Thyroid gland (tissue), 4 donors: ENCODE results near the gene TMCO2. TPM values are rescaled to one million over a fixed set of nuclear protein-coding genes. Genes with fewer than 3 reads are reported as not detected.

ENCODE experiments used
- DNase-seq, 2 donors: peaks; one replicate each; pipeline ENCODE4 v3.0.0-alpha.2; 2019
- H3K27ac ChIP-seq, 3 donors: fragments of 200-600 bp; sonication (generic); 1 replicate in 2 of 3; 2 replicates in 1 of 3; pipeline ENCODE4 v1.5.1; 2016 to 2019; ENCODE audit warnings: mild to moderate bottlenecking in 1 of 3, moderate library complexity in 1 of 3
- H3K27me3 ChIP-seq: fragments of 200-600 bp; sonication (generic); one replicate; pipeline ENCODE4 v1.5.1; 2019
- H3K36me3 ChIP-seq, 2 donors: fragments of 200-600 bp; sonication (generic); one replicate each; pipeline ENCODE4 v1.5.1; 2016 to 2019
- H3K4me1 ChIP-seq, 2 donors: fragments of 200-600 bp; sonication (generic); one replicate each; pipeline ENCODE4 v1.5.1; 2017 to 2019
- H3K4me3 ChIP-seq, 3 donors: fragments of 200-600 bp; sonication (generic); replicated peaks in 1 of 3; 1 replicate in 2 of 3; 2 replicates in 1 of 3; pipeline ENCODE4 v1.5.1; 2016; ENCODE audit warnings: mild to moderate bottlenecking in 1 of 3
- H3K9me3 ChIP-seq: fragments of 200-600 bp; sonication (generic); one replicate; pipeline ENCODE4 v1.5.1; 2017
- POLR2A ChIP-seq, 2 donors: fragments of 450-650 bp; IDR thresholded peaks; one replicate each; pipeline ENCODE4 v1.6.1; 2017; ENCODE audit warnings: antibody characterized with exemption in 2 of 2, mild to moderate bottlenecking in 2 of 2, moderate library complexity in 1 of 2
- WGBS, 2 donors: methylation state at CpG; one replicate each; pipeline ENCODE4 v1.1.5; 2017; 5-methylcytosine and 5-hydroxymethylcytosine counted together
- intact Hi-C: fragments of 100-400 bp; cut with DNase I; formaldehyde crosslinking; loops from one replicate; pipeline ENCODE4 v1.15.1; 2023
- total RNA-seq, 4 donors: library from RNA; depleted of rRNA; stranded (reverse); fragments of >200 nt; gene quantifications; one replicate each; pipeline ENCODE4 v1.2.3, GENCODE V29; 2016
- TF ChIP-seq, protein P1 (sequence below), 6 experiments: fragments of 200-600 bp in 3 of 6; fragments of 450-650 bp in 3 of 6; sonication (generic) in 3 of 6; IDR thresholded peaks; one replicate each; pipeline ENCODE4 v1.5.1; 2016 to 2019; ENCODE audit warnings: antibody characterized with exemption in 6 of 6, mild to moderate bottlenecking in 2 of 6, inconsistent platforms in 1 of 6, moderate library complexity in 1 of 6

Gene TMCO2
- total RNA-seq, 4 donors from 2014 or later: not detected

- intact Hi-C loops: no loop called here
- TF ChIP-seq, protein P1, sequence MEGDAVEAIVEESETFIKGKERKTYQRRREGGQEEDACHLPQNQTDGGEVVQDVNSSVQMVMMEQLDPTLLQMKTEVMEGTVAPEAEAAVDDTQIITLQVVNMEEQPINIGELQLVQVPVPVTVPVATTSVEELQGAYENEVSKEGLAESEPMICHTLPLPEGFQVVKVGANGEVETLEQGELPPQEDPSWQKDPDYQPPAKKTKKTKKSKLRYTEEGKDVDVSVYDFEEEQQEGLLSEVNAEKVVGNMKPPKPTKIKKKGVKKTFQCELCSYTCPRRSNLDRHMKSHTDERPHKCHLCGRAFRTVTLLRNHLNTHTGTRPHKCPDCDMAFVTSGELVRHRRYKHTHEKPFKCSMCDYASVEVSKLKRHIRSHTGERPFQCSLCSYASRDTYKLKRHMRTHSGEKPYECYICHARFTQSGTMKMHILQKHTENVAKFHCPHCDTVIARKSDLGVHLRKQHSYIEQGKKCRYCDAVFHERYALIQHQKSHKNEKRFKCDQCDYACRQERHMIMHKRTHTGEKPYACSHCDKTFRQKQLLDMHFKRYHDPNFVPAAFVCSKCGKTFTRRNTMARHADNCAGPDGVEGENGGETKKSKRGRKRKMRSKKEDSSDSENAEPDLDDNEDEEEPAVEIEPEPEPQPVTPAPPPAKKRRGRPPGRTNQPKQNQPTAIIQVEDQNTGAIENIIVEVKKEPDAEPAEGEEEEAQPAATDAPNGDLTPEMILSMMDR (IDR thresholded peaks at IDR 0.05): no peak
- no peak for TF ChIP-seq POLR2A (IDR thresholded peaks at IDR 0.05)
- H3K4me1 ChIP-seq: peaks cover 5 to 6% of the 10 kb centered on the region in 2 donors
- WGBS, 2 donors: 96% methylated on average over 3 of the region's 3 CpGs
- H3K36me3 ChIP-seq: peaks cover 20 to 34% of the 10 kb centered on the region in 2 donors
- no peaks in the 10 kb centered on the region for H3K27me3 ChIP-seq
- no peak for DNase-seq
- no peak overlapping the region for H3K27ac ChIP-seq
- H3K9me3 ChIP-seq: no peaks in the 10 kb centered on the region
- no peak overlapping the region for H3K4me3 ChIP-seq
These were observed 25.0 kb downstream of the TMCO2 start for GRCh38 chr1:40272653-40273213.

DNA sequence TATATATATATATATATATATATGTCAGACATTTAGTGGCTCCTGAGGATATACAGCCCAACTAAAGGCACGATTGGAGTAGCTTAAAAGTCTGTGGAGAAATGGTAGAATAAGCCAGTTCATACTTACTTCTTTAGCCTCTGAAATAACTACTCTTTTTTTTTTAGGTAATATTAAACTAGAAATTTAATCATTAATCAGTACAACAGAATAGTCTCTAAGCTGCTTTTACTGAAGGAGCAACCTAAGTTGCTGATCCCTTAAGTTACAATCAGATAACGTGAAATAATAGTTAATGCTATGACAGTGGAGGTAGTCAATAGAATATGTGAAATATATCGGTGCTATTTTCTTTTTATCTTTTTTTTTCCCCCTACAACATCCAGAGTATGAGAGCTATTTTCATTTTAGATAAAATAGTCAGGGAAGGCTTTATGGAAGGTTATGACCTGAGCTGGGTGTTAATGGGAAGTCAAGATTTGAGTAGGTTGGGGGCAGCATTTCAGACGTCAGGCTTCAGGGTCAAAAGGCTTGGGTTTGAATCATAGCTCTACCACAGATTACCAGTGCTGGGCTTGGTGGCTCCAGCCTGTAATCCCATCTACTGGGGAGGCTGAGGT, 25.9 kb downstream of the TMCO2 start:
- intact Hi-C loops: no loop called here
- no peak for DNase-seq
- TF ChIP-seq, protein P1 (IDR thresholded peaks at IDR 0.05): no peak
- TF ChIP-seq POLR2A (IDR thresholded peaks at IDR 0.05): no peak
- H3K4me1 ChIP-seq: no peaks in the 10 kb centered on the region
- H3K27me3 ChIP-seq: no peaks in the 10 kb centered on the region
- no peak overlapping the region for H3K4me3 ChIP-seq
- WGBS, 2 donors: 92 to 97% methylated on average over 4 of the region's 4 CpGs
- H3K36me3 ChIP-seq: peaks cover 20 to 34% of the 10 kb centered on the region in 2 donors
- no peaks in the 10 kb centered on the region for H3K9me3 ChIP-seq
- H3K27ac ChIP-seq: no peak overlapping the region

- Histone ChIP-seq H3K9me3 (no peaks in the 10 kb centered on the region), H3K27me3 (no peaks in the 10 kb centered on the region), H3K36me3 (peaks cover 18 to 30% of the 10 kb centered on the region in 2 donors), H3K4me1 (no peaks in the 10 kb centered on the region), H3K4me3 (no peak overlapping the region), H3K27ac (no peak overlapping the region)
- TF ChIP-seq, protein P1 (IDR thresholded peaks at IDR 0.05): no peak
- no peak for TF ChIP-seq POLR2A (IDR thresholded peaks at IDR 0.05)
- DNase-seq: no peak
- 95 to 96% methylated on average over 2 of the region's 2 CpGs for WGBS, 2 donors
- intact Hi-C loops: no loop called here
These were observed 26.6 kb downstream of the TMCO2 start for GRCh38 chr1:40274331-40274730.

GRCh38 chr1:40276122-40276521, 28.4 kb downstream of the TMCO2 start:
- Histone ChIP-seq H3K4me3 (no peak overlapping the region), H3K4me1 (no peaks in the 10 kb centered on the region), H3K27me3 (no peaks in the 10 kb centered on the region), H3K9me3 (no peaks in the 10 kb centered on the region), H3K36me3 (peaks cover 12 to 20% of the 10 kb centered on the region in 2 donors), H3K27ac (no peak overlapping the region)
- intact Hi-C loops: no loop called here
- WGBS, 2 donors: 95 to 98% methylated on average over 3 of the region's 3 CpGs
- TF ChIP-seq, protein P1 (IDR thresholded peaks at IDR 0.05): no peak
- no peak for TF ChIP-seq POLR2A (IDR thresholded peaks at IDR 0.05)
- no peak for DNase-seq

GRCh38 chr1:40281853-40282252, 34.1 kb downstream of the TMCO2 start:
- H3K4me1 ChIP-seq: no peaks in the 10 kb centered on the region
- H3K4me3 ChIP-seq: no peak overlapping the region
- intact Hi-C loops: no loop called here
- no peaks in the 10 kb centered on the region for H3K9me3 ChIP-seq
- H3K36me3 ChIP-seq: peaks cover 4 to 15% of the 10 kb centered on the region in 2 donors
- TF ChIP-seq POLR2A (IDR thresholded peaks at IDR 0.05): no peak
- TF ChIP-seq, protein P1 (IDR thresholded peaks at IDR 0.05): no peak
- no peak overlapping the region for H3K27ac ChIP-seq
- no peak for DNase-seq
- WGBS, 2 donors: 84 to 86% methylated on average over 2 of the region's 2 CpGs
- H3K27me3 ChIP-seq: no peaks in the 10 kb centered on the region
